ENCODE measurements around the gene CHD5.
A peak's percentile ranks its signal among the peaks of the same experiment; 100 is the strongest.

Gene CHD5

GRCh38 chr1:6200188-6200809 lies 20.2 kb upstream of the CHD5 start:
- no peak for DNase-seq

- peak; percentile 98 for DNase-seq
These were observed 19.4 kb upstream of the CHD5 start, which contains the start of gene RPL22 for GRCh38 chr1:6199298-6200187. TSS of gene RPL22 (minus strand) at chr1:6199595. CDS start at chr1:6199573, 22 bp downstream.

GRCh38 chr1:6198646-6199297 lies 18.7 kb upstream of the CHD5 start:
- peak; percentile 19 for DNase-seq

GRCh38 chr1:6197746-6198427 lies 17.8 kb upstream of the CHD5 start:
- DNase-seq = no peak

- DNase-seq = no peak
These were observed 11.8 kb upstream of the CHD5 start for GRCh38 chr1:6191968-6192367.

- DNase-seq = no peak
These were observed 8.3 kb upstream of the CHD5 start for GRCh38 chr1:6188466-6188865.

GRCh38 chr1:6185635-6186382 lies 5.7 kb upstream of the CHD5 start:
- DNase-seq = peak; percentile 35

GRCh38 chr1:6185151-6185550 lies 5.0 kb upstream of the CHD5 start:
- no peak for DNase-seq

- DNase-seq = no peak
These were observed 4.1 kb upstream of the CHD5 start for GRCh38 chr1:6184083-6184783.

GRCh38 chr1:6183520-6183989 lies 3.4 kb upstream of the CHD5 start:
- no peak for DNase-seq

- no peak for DNase-seq
These were observed 1.2 kb upstream of the CHD5 start for GRCh38 chr1:6181347-6181770.

- no peak for DNase-seq
These were observed 688 bp upstream of the CHD5 start for GRCh38 chr1:6180707-6181311.

GRCh38 chr1:6179564-6180175 lies 451 bp downstream of the CHD5 start:
- no peak for DNase-seq

GRCh38 chr1:6178751-6179563 lies 1.2 kb downstream of the CHD5 start:
- DNase-seq = no peak

- DNase-seq = no peak
These were observed 2.3 kb downstream of the CHD5 start for GRCh38 chr1:6177681-6178380.

- DNase-seq = no peak
These were observed 3.3 kb downstream of the CHD5 start for GRCh38 chr1:6176779-6177178.

- no peak for DNase-seq
These were observed 4.7 kb downstream of the CHD5 start for GRCh38 chr1:6175411-6175828.

- no peak for DNase-seq
These were observed 5.3 kb downstream of the CHD5 start for GRCh38 chr1:6174621-6175410.

All from CD4-positive, alpha-beta T cell treated with Interleukin-21 for 1 hour (primary cell).